Germinal center (tissue), 1 donor: Measurements from ENCODE around the gene IL37.

ENCODE experiments used
- DNase-seq: peaks from one replicate; pipeline ENCODE4 v3.0.0; 2012; ENCODE audit warnings: mixed read lengths, low spot score

The IL37 gene, protein sequence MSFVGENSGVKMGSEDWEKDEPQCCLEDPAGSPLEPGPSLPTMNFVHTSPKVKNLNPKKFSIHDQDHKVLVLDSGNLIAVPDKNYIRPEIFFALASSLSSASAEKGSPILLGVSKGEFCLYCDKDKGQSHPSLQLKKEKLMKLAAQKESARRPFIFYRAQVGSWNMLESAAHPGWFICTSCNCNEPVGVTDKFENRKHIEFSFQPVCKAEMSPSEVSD

DNA sequence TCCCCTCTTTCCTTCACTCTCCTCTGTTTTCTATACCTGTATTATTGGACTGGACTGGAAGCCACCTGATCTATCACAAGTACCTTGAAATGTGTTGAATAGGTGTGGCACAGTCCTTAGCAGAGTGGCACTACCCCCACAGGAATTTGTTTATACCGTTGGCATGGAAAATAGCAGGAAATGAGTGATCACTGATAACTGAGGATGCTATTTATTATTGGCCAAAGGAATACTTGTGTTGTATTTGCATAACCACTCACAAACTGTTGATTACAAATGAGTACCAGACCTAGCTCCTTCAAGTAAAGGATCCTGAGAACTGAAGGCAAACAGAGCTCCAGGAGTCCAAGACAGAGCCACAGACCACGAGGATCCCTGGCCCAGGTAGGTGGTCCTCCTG, at the start of gene IL37:
Gene IL37 (plus strand): TSS at position 301 of the 400 bp plus-strand sequence. CDS start 1,848 bp downstream, outside the sequence.
- no peak for DNase-seq

DNA sequence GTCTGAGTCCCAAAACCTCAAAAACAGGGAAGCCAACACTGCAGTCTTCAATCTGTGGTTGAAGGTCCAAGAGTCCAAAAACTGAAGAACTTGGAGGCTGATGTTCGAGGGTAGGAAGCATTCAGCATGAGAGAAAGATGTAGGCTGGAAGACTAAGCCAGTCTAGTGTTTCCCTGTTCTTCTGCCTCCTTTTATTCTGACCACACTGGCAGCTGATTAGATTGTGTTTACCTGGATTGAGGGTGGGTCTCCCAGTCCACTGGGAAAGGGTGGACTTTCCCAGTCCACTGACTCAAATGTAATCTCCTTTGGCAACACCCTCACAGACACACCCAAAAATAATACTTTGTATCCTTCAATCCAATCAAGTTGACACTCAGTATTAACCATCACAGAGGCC, 46.9 kb upstream of the IL37 start:
- DNase-seq: no peak

DNA sequence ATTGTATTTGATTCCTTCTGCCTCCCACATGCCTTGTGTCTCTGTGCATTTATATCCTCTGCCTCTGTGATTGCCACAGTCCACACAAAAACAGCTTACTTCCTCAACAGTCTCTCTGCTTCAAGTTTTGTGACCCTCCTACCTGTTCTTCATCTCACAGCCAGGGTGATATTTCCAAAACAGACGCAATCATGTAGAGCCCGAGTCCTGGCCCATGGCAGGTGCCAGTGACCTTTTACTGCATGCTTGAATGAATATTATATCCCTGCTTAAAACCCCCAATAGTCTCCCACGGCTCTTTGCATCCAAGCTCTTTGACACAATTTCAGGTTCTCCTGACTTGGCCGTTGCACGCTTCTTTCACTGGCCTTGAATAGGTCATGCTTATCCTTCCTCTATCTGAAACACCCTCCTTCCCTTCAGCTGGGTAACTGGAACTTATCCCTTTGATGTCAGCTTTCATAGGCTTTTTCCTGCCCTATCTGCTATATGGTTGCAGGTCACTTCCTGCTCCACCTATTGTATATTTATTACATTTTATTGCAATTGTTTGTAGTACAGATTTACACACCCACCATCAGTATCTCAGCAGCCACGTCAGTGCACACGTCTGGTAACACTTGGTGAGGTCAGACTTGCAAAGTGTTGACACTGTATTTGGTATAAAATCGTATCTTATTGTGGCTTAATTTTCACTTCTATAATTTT, 44.7 kb upstream of the IL37 start:
- no peak for DNase-seq

DNA sequence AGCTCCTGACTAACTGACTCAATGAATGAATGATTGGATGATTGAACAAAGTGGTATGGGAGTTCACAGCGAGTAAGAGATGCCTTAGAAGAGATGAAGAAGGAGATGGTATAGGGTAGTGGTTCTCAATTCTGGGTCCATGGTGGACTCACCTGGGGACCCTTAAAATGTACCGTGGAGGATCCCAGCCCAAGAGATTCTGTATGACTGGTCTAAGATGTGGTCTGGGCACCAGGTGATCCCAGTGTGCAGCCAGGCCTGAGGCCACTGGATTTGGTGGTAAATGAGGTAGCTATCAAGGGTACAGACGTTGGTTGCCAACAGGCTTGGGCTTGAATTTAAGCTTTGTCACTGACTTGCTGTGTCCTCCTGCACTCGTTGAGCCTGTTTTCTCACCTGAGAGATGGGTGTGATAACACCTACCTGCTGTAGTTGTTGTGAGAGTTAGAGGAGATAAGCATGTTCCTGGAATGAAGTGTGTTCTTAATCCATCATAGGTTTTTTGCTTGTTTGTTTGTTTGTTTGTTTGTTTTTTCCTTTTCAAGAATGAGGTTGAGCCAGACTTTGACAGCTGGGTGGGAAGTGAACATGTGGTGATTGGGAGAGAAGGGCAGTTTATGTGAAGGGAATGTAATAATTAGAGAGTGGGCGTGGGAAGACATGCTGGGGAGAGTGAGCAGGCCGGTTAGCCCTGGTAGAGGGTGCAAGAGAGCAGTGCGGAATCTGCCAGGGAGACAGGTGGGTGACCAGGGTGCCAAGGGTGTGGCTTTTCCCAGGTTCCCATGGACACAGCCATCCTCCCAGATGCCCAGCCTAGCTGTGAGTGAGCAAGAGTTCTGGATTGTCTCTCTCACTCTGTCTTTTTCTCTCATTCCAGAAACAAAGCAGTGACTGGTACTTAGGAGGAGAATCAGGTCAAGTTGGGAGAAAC, 43.0 kb upstream of the IL37 start:
- DNase-seq: no peak

DNA sequence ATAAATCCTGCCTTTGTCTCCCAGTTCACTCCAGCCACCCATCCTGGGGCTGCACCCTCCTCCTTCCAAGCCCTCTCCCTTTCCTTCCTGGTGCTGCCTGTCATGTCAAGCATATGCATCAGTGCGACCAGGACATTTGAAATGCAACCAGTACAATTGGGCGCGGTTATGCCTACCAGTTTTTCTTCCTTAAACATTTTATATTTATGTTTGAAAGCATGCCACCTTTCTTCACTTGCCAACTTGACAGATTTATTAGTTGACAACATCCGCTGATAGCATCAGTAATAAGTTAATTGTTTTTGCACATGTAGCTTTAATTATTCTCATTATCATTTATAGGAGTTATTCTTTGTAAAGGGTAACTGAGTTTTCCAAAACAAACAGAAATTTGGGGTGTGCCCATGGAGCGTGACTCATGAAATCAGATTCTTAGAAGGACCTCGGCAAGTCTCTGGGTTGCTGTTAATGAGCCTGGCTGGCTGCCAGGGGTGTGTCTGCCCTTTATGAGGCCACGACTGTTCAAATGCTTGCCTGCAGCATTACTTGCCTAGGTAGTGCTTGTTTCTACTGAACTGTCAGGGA, 41.6 kb upstream of the IL37 start:
- DNase-seq: no peak

DNA sequence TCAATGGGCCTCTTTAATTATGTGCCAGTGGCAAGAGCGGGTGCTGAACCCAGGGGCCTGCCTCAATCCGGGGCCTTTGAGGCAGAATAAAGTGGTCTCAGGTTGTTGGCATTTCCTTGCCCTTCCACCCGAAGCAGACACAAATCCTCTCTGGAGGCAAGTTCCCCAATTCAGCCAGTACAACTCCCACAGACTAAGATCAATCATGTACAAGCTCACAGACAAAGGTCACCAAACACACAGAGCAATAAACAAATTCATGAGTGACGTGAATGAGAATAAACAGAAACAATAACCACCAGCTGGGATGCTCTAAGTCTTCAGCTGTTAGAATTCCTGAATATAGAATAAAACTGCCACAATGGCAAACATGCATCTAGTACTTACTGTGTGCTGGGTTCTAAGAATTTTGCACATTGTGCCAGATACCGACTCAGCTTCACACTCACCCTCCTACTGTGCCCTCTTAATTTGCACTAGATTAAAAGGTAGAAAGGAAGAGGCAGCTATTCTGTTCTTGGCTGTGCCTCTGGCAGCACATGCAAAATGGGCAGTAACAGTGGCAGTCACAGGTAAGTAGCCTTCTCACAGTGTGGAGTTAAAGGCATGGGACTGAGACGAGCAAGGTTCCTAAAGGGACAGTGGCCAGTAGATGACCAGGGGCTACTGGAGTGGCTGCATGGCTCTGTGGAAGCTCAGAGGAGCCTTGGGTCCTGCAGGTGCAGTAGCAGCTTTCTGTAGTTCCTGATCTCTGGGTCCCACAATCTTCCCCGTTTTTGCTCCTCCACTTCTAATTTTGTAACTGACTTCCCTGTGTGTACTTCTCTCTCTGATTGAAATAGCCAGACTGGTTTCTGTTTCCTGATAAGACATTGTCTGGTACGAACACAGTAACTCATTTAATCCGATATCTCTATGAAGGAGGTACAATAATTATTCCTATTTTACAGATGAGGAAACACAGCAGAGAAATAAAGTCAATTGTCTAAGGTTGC, 39.8 kb upstream of the IL37 start:
- no peak for DNase-seq

DNA sequence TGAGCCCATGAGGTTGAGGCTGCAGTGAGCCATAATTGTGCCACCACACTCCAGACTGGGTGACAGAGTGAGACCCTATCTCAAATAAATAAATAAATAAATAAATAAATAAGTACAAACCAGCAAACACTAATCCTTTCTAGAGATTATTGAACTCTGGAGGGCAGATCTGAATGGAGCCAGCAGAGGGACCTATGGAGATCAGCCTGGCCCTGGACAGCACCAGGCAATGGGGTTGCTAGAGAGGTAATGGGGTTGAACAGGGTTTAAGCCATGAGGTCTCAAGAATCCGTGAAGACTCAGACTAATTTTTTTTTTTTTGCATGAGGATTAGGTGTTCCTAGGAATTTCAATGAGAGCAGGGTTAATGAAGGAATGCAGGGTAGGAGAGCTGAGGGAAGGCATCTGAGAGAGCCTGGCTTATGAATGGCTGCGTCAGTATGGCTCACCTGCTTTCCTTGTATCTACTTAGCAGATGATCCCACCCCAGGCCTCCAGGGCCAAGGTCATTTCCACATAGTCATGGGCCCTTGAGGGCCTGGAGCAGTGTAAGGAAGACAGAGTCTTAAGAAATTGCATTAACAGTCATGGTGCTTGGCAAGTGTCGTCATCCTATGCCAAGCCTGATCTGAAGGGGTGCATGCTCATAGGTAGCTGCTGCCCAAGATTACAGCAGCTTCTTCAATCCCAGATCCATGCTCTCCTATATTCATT, 34.6 kb upstream of the IL37 start:
- DNase-seq: no peak

DNA sequence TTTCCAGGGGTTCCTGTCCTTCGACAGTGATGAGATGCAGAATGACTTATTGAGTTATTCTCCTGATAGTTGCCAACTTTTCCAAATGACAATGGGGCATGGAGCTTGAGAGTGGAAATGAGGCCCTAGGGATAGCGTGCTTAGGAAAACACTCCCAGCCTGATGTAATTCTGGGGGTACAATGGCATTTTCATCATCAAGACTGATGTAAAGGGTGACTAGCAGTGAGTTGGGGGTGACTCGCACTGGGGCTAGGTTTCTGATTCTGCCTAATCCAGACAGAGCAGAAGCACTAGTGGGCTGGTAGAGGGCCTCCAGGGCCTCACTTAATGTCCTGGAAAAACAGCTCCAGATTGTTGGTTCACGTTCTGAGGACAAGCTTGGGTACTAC, 34.0 kb upstream of the IL37 start:
- no peak for DNase-seq

DNA sequence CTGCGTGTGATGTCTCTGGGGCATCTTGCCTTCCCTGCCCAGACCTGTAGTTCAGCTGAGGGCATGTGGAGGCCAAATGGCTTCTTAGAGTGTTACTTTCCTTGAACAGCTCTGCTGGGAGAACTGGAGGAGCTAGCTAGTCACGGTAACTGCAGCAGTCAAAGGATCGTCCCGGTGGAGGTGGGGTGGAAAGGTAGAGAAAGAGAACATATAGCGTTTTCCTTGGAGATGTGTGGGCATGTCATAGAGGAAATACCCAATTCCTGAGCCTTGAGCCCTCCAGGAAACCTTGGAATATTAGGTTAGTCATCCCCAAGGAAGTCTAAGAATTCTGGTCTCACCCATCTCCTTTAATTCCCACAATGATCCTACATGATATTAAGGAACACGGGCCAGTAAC, 33.5 kb upstream of the IL37 start:
- no peak for DNase-seq

DNA sequence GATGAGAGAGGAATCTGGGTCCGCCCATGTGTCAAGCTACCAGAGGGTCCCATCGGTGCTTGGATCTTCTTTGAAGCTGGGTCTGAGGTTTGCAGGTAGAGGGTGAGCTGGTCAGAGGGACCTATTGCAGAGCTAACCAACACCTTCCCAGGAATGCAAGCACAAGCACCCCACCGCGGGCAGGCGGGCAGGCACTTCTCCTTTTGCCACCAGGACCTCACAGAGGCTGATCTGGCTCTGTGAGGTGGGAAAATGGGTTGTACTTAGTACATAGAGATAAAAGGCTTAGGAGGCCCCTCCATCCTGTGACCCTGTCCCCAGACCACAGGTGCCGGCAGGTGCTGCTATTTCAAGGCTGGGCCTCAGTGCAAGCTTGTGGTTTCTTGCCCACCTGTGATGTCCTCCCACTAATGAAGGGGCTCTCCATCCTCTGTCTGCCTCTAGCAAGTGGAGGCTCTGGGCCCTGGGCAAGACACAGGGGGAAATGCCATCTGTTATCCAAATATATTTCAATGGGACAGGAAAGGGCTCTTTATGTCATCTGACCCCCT, 31.4 kb upstream of the IL37 start:
- DNase-seq: no peak

DNA sequence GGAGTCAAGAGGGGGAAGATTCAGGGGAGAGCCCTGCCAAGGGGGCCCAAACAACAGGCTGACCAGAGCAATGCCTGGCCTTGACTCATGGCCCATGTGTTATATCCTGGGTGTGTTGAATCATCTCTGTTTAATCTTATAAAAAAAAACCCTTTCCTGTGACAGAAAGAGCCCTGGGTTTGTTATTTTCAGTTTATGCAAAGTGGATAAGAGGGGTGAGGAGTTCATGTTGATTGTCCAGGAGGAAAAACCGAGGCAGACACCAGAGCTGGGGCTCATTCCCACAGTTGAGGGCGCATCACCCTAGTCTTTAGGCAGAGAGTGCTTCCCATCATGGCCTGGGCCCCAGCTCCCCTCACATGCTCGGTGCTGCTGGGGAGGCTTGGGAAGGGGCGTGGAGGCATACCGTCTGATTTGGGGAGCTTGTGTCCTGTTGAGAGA, 30.9 kb upstream of the IL37 start:
- DNase-seq: no peak

DNA sequence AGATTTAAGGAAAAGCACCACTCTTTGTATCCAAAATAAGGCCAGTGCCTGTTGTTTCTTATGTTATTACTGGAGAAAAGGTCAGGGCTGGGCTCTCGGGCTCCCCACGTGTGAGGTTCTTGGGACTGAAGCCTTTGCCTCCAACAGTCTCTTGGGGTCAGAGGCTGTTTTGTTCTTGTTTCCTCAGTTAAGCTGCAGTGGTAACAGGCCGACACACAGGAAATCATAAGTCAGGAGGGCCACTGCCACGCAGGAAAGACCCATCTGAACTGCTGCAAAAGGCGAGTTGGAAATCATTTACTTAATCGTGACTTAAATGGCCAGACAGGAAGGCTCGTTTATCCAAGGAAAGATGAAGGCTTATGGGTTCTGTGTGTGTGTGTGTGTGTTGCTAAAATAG, 30.3 kb upstream of the IL37 start:
- DNase-seq: no peak

DNA sequence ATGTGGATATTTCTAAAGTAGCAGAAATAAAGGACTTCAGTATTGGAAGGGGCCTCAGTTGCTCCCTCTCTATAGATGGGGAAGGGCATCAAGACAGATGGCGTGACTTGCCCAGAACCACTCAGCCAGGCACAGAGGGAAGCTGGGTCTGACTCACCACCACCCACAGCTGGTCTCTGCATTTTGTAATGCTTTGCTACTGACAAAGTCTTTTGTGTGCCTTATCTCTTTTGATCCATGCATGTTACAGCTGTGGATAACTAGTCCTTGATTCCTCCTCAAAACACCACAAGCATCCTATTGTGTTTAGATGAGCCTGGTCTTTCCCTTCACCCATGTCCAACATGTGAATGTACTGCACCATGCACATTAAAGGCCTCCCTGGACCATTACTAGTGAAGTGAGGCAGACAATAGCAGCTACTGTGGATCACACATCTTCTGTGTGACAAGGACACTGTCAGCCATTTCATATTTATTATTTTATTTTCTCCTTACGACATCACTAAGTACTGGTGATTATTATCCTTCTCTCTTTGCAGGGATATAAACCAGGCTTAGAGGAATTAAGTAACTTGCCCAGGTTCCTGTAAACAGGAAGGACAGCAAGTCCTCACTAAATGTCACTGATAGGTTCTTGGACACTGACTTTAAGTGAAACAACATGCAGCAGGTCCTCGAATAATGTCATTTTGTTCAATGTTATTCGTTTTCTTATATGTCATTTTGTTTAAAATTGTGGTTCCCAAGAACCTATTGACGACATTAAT, 29.6 kb upstream of the IL37 start:
- DNase-seq: peak; percentile 18

DNA sequence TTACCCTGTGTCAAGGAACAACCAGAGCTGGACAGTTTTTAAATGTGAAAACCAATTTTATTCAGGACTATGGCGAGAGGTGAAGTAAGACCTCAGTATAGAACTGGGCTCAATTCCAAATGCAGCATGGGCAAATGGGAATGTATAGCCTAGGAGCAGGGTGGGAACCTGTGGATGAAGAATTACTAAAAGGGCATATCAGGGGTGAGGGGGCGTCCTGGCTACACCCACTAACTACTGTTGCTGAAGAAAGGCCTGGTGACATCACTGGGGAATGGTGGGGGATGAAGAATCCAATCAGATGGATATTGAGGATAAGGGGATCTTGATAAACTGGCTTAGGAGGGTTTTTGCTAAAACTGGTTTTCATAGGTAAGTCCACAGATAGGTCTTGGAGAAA, 27.3 kb upstream of the IL37 start:
- no peak for DNase-seq

DNA sequence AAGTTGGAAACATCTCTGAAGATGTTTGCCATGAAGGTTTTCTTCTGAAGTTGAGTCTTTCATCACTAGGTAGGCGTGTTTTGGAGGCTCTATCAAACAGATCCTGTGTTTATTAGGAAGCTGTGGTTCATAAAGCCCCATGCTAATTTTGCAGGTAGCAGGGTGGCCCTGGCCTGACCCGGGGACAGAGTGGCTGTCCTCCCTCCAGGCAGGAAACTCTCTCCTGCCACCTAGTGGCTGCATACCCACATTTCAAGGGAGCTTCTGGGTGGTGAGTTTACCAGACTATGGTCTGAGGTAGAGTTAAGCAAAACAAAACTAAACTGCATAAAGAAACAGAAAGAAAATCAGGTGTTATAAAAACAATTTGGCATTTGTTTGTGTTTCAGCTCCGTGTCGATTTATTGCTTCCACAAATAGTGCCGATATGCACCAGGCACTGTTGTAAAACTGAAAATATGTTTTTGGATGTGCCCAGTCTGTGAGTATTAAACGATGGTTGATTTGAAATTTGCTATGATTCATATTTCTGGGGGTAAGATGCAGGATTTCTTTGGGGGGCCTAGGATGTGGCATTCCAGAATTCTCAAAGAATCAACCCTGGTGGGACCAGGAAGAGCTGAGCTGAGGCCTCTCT, 26.0 kb upstream of the IL37 start:
- DNase-seq: peak; percentile 76

DNA sequence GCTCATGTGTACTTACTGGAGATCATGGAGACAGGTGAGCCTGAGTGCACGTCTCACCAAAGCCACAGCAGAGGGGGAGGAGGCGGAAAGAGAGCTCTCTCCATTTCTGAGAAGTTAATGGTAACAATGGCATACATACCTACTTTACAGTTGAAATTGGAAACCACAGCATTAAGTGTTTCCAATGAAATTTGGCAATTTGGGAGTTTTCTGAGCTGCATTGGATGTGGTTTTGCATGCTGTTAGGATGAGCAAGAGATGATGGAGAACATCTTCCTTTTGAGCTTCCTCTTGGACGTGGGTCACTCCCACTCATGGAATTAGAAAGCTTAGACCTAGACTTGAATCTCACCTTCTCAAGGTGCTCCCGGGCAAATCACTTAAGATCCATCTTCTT, 25.5 kb upstream of the IL37 start:
- DNase-seq: no peak

DNA sequence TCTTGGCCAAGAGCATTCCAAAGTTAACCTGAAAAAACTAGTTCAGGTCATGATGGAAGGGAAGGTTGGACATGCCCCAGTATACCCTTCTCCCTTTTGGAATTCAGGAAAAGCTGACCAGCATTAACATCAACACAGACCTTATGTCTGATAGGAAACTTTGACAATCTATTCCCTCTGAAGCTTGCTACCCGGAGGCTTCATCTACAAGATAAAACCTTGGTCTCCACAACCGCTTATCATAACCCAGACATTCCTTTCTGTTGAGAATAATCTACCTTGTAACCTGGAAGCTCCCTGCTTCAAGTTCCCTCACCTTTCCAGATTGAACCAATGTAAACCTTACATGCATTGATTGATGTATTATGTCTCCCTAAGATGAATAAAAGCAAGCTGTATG, 24.7 kb upstream of the IL37 start:
- no peak for DNase-seq

DNA sequence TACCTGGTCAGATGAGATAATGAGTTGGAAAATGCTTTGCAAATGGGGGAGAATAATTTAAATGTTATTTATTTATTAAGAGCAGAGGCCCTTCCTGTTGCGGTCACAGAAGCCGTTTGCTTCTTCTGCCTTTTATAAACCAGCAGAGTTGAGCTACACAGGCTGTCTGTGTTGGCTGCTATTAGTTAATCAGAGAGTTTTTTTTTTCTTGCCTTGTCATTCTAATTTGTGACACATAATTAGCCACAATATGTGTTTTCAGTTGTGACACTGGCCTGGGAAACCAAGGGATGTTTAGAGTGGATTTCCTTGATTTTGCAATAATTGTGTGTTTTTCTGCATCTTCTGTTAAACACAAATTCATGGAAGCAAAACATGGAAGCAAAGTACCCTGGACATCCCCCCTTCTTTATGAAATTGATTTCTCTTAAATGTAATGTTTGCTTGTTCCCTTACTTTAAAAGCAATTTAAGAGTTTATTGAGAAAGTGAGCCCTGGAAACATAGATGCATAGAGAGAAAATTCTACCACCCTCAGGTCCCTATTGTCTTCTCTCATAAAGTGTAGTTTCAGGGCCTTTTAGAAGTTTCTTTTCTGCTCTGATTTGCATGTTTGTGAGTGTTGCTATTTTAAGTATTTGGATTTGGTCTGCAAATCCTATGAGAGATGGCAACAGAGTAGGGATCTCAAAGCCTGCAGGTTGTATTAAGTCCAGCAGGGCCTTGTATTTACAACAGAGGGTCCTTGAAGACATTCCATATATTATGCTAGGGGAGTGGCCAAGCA, 22.8 kb upstream of the IL37 start:
- no peak for DNase-seq
